Left hindlimb (tissue), 1 donor: ENCODE data around the gene GPR142.

Experiments
- DNase-seq: peaks from one replicate; pipeline ENCODE4 v3.0.0-alpha.2; 2018

Gene GPR142

DNA sequence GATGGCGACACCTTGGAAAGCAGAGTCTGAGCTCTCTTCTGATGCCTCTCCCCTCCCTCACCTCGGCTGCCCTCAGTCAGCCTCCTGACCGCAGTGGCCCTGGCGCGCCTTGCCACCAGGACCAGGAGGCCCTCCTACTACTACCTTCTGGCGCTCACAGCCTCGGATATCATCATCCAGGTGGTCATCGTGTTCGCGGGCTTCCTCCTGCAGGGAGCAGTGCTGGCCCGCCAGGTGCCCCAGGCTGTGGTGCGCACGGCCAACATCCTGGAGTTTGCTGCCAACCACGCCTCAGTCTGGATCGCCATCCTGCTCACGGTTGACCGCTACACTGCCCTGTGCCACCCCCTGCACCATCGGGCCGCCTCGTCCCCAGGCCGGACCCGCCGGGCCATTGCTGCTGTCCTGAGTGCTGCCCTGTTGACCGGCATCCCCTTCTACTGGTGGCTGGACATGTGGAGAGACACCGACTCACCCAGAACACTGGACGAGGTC, 4.4 kb downstream of the GPR142 start:
- DNase-seq = no peak

DNA sequence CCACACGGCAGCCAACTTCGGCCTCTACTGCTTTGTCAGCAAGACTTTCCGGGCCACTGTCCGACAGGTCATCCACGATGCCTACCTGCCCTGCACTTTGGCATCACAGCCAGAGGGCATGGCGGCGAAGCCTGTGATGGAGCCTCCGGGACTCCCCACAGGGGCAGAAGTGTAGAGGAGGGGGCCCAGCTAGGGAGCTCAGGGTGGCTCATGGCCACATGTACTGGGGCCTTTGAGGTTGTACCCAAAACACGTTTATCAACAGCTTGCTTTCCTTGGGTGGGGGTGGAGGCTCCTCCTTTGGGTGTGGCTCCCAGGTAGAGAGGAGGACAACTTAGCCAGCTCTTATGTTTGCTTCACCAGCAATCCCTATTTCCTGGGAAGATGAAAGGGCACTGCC, 5.1 kb downstream of the GPR142 start:
- no peak for DNase-seq

DNA sequence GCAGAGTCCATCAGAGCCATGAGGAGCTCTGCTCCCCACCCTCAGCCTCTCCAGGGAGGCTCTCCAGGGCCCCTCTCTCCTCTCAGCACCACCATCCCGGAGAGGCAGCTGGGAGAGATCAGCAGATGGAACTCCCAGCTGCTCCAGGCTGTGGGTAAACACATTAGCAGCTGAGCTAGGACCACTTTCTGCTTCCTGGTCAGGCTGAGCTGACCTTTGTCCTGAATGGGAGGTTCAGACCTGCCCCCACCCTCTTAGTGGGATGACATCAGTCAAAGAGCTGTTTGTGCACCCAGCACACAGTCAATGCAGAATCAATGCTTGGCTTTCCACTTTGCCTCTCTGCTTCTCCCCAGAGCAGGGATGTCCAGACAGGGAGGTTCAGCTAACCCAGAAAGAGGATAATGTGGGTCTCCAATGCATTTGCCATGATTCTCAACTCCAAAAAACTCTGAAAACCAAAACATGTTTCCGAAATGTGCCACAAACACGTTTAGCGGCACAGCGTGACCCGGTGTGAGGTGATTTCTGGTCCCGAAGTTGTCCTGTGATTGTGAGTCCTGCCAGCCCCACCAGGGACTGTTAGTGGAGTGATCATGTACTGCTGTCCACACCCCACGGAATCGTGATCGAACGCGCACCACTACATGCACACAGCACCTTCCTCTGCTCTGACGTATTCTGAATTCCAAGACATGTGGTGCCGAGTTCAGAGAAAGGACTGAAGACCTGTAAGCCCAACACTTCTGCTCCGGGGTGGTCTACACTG, 6.7 kb downstream of the GPR142 start:
- no peak for DNase-seq

DNA sequence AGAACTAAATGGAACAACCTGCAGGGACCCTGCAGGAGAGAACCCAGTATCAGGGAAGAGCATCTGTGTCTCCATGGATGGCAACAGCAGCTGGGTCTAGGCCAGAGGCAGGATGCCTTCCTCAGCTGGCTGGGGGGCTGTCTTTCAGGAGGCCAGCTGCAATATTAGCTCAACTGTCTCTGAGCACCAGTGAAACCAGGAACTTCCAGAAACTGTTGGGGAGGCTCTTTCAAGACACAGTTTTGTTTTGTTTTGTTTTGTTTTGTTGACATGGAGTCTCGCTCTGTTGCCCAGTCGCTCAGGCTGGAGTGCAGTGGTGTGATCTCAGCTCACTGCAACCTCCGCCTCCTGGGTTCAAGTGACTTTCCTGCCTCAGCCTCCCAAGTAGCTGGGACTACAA, 7.6 kb downstream of the GPR142 start:
- no peak for DNase-seq

DNA sequence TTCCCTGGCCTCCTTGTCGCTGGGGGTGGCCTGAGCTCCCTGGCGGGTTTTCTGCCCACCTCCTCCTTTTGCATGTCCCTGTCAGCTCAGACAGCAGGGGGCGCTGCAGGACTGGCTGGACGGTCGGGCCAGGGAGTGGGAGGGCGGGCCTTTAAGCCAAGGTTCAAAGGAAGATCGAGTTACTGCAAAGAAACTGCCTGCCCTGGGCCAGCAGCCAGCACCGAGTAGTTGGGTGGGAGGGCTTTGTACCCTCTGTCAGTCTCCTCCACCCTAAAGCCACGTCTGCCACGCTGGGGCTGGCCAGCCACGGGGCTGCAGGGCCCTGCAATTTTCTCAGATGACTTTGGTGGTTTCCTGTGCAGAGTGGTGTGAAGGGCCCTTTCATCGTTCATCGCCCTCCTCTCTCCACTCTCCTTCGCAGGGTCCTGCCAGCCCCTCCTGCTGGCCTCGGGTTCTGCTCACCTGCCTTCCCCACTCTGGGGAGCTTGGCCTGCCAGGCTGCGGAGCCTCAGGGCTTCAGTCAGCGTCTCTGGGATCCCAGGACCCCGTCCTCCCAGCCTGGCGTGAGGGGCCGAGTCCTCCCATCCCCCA, 12.3 kb downstream of the GPR142 start:
- DNase-seq = peak; percentile 94

DNA sequence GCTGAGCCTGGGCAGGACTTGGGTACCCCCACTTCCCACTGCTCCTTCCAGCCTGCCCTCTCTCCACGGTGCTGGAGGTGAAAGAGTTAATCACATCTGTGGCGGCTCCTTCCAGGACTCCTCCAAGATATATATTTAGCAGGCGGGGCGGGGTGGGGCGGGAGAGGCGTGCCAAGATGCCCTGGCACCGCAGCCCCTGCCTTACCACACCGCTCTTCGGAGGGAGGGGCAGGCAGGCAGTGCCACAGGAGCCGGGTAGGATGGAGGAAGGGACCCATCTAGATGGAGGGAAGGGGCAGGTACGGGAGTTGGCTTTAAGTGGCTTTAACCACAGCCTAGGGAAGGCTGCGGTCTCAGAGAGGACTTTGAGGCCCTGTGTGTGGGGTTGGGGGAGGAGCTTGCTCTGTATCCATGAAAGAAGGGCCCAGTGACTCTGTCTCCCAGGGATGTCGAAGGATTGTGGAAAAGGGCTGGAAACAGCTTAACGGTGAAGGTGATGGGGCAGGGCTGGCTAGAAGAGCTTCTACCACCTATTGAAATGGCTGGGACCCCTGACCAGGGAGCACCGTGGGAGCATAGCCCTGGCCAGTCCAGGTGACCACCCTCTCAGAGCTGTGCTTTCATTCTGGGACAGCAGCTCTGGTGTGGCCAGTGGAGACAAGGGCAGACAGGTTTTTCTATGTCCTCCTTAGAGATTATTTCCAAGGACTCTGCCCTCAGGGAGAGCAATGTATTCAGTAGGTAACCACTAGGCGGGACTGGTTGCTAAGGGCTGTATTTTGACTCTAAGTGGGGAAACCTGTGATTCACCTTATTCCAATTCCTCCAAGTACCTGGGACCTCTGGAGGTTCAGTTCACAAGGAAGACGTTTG, 13.0 kb downstream of the GPR142 start:
- peak; percentile 81 for DNase-seq

DNA sequence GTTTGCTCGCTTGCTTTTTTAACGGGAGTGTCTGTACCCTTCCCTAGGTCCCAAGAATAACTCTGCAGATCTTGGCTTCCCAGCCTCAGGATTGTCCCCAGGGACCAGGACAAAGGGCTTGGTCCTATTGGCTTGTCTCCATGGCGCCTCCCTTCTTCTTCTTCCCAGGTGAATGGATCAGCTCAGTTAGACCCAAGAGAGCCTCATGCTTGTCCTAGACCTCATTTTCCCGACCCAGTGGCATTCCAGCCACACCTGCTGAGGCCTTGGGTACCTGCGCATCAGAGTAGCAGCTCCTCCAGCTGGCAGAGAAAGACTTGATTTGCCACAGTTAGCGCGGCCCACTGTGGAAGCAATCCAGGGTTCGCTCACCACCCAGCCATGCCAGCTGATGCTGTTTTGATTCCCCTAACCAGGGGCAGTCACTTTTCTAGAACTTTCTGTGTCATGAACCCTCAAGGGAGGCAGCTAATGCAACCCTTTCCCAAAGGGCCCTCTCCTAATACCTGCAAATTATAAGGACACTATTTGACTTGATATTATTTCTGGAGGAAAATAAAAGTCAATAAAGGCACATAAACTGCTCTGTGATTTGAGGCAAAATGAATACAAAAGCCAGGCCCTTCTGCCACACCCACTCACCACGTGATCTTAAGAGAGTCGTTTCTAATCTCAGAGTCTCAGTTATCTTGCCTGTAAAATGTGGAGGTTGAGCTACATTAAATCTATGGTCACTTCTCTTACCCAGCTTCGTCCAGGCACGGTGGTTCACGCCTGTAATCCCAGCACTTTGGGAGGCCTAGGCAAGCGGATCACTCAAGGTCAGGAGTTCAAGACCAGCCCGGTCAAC, 13.9 kb downstream of the GPR142 start:
- DNase-seq = no peak

DNA sequence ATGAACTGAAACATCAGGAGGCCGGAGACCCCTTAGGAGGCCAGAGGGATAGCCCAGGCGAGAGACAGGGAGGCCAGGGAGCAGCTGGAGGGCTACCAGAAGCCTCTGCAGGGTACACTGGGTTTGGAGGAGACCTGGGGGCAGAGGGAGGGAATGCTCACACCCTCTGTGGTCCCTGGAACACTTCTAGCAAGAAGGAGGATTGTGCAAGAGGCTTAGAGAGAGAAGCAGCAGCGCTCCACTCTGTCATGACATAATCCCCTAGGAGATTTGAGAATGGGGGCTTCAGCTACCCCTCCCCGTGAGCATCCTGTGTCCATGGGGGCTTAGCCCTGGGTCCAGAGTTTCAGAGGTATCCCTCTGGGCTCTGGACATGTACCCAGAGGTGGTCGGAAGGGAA, 15.8 kb downstream of the GPR142 start:
- DNase-seq = no peak

DNA sequence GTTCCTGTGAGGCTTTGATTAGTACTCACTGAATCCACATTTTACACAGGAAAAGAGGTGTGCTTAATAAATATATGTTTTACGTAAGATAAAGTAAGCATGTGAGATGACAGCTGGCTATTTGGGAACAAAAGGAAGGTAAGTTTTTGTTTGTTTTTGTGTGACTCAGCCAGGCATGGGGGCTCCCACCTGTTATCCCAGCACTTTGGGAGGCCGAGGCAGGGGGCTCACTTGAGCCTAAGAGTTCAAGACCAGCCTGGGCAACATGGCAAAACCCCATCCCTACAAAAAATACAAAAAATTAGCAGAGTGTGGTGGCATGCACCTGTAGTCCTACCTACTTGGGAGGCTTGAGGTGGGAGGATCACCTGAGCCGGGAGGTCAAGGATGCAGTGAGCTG, 17.9 kb downstream of the GPR142 start:
- DNase-seq = no peak

DNA sequence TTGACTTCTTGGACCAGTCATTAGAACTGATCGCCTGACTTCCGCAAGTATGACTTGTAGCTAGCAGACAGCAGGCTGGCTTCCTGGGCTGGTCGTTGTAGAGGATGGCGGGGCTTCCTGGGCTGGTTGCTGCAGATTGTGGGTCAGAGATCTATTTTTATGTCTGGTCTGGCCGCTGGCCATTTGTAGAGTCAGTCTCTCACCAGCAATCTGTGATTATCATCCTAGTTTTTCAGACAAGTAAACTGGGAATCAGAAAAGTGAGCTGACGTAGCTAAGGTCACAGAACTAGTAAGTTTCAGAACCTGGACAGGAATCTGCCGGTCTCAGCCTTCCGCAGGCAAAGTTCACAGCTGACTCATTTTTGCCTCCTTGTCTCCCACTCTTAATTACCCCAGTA, 19.1 kb downstream of the GPR142 start:
- peak; percentile 76 for DNase-seq

DNA sequence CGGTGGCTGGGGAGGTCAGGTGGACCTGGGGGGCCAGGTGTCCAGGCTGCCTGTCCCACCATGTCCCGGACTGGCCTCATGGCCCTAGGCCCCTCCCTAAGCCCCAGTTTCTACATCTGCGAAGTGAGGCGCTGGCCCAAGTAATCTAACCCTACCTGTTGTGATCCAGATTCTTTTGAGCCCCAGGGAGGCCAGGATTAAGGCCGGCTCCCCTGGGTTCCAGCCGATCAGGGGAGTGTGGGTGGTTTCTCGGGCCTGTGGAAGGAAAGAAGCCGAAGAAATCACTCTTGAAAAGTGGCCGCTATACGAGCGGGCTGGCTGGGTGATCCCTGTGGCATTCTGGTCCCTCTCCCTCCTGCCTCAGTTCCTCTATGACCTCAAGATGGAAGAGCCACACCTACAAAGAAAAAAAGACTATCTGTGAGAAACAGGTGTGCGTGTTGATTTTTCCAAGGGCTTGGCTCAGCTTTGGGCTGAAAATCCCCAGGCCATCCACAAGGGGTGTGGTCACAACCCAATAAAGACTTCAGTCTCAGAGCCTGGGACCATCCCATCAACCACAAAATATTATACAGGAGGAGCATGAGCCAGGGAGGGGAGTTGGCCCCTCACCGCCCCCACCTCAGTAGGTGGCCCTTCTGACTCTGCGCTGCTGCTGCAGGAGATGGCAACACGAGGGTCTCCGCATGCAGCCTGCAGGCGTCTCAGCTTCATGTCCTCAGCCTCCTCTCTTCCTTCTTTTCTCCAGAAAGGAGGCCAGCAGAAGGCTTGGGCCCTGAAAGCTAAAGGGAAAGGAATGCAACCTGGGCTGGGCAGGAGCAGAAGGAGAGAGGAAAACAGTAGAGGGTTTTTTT, 20.3 kb downstream of the GPR142 start:
- DNase-seq = no peak

DNA sequence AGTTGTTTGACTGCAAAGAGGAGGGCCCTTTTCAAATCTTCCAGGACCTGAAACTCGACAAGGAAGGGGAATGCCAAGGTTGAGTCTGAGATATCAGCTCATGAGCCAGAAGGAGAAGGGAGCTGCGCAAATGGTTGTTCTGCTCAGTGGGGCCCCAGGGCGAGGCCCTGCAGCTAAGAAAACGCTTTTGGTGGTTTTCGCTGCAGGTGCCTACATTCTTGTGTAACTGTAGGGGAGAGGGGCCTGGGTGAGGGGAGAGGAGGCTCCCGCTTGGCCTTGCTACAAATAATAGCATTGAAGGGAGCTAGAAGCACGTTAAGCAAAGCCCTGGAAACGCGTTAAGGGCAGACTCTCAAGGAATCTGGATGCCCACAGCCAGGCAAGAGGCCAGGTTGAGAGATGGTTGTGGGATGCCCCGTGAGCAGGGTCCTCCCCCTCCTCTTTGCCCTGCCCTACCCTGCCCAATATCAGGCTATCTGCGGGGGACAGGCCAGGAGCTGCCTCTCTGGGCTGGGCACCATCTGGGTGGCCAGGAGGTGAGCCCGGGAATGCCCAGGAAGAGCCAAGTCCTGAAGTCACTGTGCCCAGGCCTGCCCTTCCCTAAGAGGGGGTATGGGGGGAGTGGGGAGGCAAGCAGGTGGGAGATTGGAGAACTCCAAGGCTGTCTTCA, 21.9 kb downstream of the GPR142 start:
- no peak for DNase-seq

DNA sequence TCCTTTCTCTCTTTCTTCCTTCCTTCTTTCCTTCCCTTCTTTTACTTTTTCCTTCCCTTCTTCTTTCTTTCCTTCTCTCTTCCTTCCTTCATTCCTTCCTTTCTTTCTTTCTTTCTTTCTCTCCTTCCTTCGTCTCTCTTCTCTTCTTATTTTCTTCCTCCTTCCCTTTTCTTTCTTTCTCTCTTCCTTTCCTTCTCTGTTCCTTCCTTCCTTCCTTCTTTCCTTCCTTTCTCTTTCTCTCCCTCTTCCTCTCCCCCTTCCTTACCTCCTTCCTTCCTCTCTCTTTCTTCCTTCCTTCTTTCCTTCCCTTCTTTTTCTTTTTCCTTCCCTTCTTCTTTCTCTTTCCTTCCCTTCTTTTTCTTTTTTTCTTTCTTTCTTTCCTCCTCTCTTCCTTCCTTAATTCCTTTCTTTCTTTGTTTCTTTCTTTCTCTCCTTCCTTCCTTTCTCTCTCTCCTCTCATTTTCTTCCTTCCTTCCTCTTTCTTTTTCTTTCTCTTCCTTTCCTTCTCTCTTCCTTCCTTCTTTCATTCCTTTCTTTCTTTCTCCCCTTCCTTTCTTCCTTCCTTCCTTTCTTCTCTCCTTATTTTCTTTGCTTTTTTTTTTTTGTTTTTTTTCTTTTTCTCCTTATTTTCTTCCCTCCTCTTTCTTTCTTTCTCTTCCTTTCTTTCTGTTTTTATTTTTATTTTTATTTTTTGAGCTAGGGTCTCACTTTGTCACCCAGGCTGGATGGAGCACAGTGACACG, 22.8 kb downstream of the GPR142 start:
- DNase-seq = no peak

DNA sequence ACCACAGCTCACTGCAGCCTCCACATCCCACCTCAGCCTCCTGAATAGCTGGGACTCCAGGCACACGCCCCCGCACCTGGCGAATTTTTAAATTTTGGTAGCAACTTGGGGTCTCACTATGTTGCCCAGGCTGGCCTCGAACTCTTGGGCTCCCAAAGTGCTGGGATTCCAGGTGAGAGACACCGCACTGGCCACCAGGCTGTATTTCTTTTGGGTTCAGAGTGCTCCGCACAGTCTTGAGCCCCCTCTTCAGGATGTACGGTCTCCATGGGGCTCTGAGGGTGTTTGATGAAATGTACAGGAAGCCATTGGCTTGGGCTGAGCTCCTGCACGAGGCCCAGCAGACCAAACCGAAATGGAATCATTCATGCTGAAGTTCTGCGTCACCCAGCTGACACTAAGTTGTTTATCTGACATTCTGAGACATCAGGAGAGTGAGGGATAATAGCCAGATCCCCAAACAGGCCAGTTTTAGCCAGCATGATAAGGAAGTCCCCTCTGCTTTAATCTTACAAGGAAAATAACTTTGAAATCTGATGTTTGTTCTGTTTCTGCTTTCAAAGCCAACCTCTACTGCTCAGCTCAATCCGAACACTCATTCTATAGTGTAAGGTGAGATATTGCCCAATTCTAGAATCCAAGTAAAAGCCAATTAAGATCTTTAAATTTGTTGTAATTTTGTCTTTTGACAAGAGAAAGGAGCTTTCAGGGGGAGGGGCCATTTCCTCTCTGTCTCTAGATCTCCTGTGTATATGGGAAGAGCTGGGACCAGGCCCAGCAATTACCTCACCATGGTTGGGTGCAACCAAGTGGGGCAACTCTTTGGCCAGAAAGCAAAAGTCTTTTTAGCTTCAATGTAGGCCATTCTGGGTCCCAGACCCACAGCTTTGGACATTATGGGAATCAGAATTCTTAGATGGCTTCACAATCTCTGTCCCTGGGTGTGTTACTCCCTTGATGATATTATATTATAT, 23.7 kb downstream of the GPR142 start:
- DNase-seq = no peak

DNA sequence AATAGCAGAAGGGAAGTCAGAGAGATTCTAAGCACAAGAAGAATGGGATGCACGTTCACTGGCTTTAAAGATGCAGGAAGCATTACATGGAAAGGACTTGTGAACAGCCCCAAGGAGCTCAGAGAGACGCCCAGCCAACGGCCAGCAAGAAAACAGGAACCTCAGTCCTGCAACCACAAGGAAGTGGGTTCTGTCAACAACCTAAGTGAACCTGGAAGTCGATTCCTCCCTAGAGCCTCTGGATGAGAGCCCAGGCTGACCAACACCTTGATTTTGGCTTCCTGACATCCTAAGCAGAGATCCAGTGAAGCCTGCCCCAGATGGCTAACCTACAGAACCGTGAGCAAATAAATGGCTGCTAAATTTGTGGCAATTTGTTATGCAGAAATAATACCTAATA, 24.5 kb downstream of the GPR142 start:
- DNase-seq = no peak

DNA sequence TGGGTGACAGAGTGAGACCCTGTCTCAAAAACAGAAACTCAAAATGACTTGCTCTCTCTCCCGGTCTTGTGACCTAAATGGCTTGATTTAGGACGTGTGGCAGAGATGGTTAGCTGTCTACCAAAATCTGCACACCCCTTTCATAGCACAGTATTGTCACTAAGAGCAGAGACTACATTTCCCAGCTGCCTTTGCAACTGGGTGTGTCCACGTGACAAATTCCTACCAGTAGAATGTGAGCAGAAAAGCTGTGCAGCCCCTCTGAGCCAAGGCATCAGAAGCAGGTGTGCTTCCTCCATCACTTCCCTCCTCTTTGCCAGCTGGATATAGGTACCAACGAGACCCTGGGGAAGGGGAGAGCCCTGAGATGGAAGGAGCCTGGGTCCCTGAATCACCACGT, 25.5 kb downstream of the GPR142 start:
- no peak for DNase-seq

DNA sequence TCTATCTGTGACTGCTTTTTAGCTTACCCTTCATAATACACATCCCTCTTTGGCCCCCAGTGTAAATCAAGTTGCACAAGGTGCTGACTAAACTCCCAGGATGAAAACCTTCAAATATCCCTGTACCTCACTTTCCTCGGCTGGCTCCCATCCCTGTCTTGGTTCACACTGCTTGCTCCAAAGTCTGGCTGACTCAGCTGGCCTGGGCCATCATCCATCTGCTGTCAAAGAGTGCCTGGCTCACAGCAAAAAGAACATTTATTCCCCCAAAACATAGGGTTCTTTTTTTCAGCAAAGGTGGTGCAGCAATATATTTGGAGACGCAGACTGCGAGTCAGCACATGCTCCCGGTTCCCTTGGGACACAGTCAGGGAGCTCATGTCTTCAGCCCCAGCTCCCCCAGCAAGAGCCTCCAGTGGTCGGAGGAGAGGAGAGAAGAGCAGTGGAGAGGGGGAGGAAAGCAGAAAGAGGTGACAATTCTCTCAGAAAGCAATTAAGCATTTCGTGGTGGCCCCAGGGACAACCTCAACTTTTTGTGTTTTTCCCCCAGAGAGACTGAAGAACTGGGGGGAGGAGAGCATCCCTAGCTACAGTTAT, 26.1 kb downstream of the GPR142 start:
- DNase-seq = no peak

DNA sequence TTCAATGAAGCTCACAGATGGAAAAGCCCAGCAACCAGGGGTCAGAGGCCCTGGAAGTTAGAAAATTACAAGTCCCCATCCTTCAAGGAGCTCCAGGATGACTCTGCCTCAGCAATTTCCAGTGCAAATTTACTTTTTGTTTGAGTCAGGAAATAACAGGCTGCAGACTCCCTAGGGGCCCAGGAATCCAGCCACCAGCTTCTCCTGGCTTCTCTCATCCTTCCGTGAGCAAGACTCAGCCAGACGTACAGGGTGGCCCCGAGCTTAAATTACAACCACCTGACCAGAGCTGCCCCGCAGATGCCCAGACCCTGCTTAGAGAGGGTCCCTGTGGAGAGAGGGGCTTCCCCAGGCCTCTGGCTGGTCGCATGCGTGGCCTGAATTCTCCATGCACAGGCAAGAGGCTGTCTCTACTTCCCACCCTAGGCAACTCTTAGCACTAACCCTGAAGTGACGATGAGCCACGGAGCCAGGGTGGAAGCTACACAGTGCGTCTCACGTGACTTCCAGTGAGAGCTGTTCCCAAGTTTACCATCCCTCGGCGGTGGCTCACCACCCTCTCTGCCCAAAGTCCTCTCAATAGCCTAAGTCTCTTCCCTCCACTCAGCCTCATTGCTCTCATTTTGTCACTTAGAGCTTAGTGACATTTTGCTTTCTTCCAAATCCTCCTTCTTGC, 27.1 kb downstream of the GPR142 start:
- no peak for DNase-seq
